GM18909 (cell line): Measurements from ENCODE around the gene ZNF444.
"Not testable (repeated sequence)": the region's sequence is repeated elsewhere in the genome, so short reads cannot be mapped to it uniquely, and the experiment has no call there.

Source experiments
- ATAC-seq: cut with Tn5 transposase; IDR thresholded peaks from one replicate; pipeline ENCODE4 v1.9.1; 2021; ENCODE audit warnings: mild to moderate bottlenecking; ENCODE audit not compliant: unreplicated experiment, poor library complexity

Gene ZNF444

GRCh38 chr19:56142897-56143434 is 1.9 kb downstream of the ZNF444 start:
- ATAC-seq = no peak

GRCh38 chr19:56144376-56144775 is 3.3 kb downstream of the ZNF444 start:
- ATAC-seq = no peak

DNA sequence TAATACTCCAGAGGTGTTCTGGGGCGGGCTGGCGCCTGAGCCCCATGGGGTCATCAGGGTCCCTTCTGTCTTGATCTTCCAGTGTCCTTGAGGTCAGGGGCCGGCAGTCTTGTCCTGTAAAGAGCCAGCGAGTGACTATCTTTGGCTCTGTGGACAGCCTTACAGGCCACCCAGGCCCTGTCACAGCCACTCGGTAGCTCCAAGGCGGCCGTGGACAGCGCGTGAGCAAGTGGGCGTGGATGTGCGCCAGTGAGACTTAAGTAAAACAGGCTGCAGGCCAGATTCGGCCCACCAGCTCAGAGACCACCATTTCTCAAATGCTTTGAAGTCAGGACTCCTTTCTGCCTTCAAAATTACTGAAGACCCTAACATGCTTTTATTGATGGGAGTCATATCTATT is 3.7 kb downstream of the ZNF444 start:
- no peak for ATAC-seq

GRCh38 chr19:56145698-56146097 is 4.6 kb downstream of the ZNF444 start:
- ATAC-seq = no peak

DNA sequence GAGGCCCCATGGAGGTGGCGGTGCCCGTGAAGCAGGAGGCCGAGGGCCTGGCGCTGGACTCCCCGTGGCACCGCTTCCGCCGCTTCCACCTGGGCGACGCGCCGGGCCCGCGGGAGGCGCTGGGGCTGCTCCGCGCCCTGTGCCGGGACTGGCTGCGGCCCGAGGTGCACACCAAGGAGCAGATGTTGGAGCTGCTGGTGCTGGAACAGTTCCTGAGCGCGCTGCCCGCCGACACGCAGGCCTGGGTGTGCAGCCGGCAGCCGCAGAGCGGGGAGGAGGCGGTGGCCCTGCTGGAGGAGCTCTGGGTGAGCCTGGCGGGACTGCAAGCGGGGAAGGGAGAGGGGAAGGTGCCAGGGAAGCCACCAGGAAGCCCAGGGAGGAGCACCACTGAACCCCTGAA is 5.8 kb downstream of the ZNF444 start:
- ATAC-seq = no peak

- no peak for ATAC-seq
Measured at GRCh38 chr19:56147307-56147706, 6.2 kb downstream of the ZNF444 start.

- no peak for ATAC-seq
Measured at GRCh38 chr19:56148096-56148495, 7.0 kb downstream of the ZNF444 start.

GRCh38 chr19:56148955-56149655 is 8.0 kb downstream of the ZNF444 start:
- not testable (repeated sequence) for ATAC-seq

GRCh38 chr19:56149656-56150038 is 8.6 kb downstream of the ZNF444 start:
- no peak for ATAC-seq

DNA sequence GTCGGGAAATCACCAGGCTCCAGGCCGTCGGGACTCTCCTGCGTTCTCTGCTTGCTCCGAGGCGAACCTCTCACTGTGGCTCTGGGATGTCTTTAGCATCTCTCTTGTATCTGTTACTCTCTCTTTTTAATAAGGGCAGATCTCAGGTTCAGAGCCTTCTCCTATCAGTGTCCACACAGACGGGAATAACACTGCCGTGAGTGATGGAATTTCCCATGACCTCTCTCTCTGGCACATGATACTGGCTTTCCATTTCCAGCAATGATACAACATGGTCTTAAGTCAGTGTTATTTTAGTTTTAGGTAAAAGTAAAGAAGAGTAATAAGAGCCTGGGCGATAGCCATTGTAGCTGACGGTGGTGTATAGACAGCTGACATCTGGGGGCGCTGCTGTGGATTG is 9.3 kb downstream of the ZNF444 start:
- no peak for ATAC-seq

- no peak for ATAC-seq
Measured at GRCh38 chr19:56152644-56153043, 11.6 kb downstream of the ZNF444 start.

DNA sequence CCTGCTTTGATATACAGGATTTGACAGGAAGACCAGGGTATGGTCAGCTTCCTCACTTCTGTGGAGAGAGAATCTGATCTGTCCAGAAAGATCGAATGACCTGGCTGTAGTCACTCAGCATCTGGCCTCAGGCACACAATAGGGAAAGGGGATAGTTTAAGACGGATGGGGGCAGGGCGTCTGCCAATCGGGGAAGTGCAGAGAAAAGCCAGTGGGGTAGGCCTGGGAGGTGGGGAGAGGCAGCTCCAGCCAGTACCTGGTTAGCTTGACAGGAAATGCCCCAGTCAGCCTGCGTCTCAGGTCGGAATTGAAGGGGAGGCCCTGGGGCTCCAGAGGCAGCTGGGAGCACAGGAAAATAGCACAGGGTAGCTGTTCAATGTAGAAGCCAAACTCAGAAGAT is 12.4 kb downstream of the ZNF444 start:
- ATAC-seq = no peak

DNA sequence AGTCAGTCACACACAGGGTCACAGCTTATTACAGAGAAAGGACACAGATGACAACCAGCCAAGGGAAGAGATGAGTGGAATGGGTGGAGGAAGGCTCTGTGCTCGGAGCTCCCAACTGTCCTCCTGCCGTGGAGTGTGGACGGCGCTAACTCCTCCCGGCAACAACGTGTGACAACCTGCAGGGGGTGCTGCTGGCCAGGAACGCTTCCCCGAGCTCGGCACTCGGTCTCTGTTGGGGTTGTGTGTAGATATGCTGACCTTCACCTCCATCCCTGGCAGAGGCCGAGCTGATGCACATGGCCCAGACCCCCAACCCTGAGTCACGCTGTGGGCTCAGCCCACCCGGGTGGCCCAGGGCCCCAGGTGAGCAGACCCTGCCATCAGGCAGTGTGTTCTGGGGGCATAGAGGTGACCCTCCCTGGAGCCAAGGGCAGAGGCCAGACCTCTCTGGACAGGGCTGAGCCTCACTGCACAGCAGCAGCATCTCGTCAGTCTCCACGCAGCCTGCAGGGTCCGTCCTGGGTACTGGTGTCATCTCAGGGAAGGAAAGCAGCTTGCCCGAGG is 14.1 kb downstream of the ZNF444 start:
- ATAC-seq = no peak

- ATAC-seq = no peak
Measured at GRCh38 chr19:56156768-56157167, 15.7 kb downstream of the ZNF444 start.

- ATAC-seq = no peak
Measured at GRCh38 chr19:56158170-56158757, 17.2 kb downstream of the ZNF444 start.

DNA sequence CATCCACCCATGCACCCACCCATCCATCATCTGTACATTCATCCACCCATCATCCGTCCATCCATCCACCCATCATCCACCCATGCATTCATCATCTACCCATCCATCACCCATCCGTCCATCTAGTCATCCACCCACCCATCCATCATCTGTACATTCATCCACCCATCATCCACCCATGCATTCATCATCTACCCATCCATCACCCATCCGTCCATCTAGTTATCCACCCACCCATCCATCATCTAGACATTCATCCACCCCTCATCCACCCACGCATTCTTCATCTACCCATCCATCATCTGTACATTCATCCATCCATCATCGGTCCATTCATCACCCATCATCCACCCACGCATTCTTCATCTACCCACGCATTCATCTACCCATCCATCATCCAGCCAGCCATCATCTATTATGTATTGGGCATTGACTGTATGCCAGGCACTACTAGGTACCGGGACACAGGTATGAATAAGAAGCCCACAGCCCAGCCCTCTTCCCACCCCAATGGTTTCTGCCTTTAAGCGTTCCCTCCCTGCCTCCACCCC is 18.0 kb downstream of the ZNF444 start:
- ATAC-seq = no peak

DNA sequence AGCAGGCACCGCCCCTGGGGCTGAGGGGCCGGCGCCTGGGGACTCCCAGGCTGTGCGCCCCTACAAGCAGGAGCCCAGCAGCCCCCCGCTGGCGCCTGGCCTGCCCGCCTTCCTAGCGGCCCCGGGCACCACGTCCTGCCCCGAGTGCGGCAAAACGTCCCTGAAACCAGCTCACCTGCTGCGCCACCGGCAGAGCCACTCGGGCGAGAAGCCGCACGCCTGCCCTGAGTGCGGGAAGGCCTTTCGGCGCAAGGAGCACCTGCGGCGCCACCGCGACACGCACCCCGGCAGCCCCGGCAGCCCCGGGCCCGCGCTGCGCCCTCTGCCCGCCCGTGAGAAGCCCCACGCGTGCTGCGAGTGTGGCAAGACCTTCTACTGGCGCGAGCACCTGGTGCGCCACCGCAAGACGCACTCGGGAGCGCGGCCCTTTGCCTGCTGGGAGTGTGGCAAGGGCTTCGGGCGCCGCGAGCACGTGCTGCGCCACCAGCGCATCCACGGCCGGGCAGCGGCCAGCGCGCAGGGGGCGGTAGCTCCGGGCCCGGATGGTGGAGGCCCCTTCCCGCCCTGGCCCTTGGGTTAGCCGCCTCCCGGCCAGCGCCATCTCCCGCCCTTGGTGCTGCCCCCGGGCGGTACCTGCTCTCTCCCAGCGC is 18.7 kb downstream of the ZNF444 start:
- ATAC-seq = no peak

GRCh38 chr19:56161534-56161933 is 20.4 kb downstream of the ZNF444 start:
- ATAC-seq = no peak

DNA sequence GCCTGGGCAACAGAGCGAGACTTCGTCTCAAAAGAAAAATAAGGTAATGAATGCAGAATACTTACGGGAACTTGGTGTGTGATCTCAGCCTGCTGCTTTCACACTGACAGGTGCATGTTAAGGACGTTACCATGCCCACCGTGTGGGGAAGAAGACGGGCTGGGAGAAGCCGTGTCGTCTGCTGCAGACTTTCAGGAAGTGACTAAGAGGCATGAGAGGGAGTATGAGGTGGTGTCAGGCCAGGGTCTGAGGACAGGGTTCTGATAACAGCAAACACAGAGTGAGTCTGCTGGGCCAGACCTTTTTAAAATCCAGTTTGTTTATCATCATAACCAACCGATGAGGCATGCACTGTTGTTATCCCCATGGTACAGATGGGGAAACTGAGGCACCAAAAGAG is 21.2 kb downstream of the ZNF444 start:
- no peak for ATAC-seq

- ATAC-seq = no peak
Measured at GRCh38 chr19:56163097-56163496, 22.0 kb downstream of the ZNF444 start.

GRCh38 chr19:56167064-56167578 is 26.0 kb downstream of the ZNF444 start:
- ATAC-seq = no peak
